HG02981 (cell line): Measurements from ENCODE around the gene TBC1D3I.
"Not testable (repeated sequence)": the region's sequence is repeated elsewhere in the genome, so short reads cannot be mapped to it uniquely, and the experiment has no call there.

ENCODE experiments used
- ATAC-seq: cut with Tn5 transposase; IDR thresholded peaks from one replicate; pipeline ENCODE4 v1.9.1; 2021; ENCODE audit warnings: mild to moderate bottlenecking, moderate library complexity; ENCODE audit not compliant: unreplicated experiment

TBC1D3I gene

GRCh38 chr17:36207383-36207782 is 57.0 kb downstream of the TBC1D3I start:
- ATAC-seq: not testable (repeated sequence)

GRCh38 chr17:36206486-36206821 is 57.9 kb downstream of the TBC1D3I start:
- ATAC-seq: not testable (repeated sequence)

DNA sequence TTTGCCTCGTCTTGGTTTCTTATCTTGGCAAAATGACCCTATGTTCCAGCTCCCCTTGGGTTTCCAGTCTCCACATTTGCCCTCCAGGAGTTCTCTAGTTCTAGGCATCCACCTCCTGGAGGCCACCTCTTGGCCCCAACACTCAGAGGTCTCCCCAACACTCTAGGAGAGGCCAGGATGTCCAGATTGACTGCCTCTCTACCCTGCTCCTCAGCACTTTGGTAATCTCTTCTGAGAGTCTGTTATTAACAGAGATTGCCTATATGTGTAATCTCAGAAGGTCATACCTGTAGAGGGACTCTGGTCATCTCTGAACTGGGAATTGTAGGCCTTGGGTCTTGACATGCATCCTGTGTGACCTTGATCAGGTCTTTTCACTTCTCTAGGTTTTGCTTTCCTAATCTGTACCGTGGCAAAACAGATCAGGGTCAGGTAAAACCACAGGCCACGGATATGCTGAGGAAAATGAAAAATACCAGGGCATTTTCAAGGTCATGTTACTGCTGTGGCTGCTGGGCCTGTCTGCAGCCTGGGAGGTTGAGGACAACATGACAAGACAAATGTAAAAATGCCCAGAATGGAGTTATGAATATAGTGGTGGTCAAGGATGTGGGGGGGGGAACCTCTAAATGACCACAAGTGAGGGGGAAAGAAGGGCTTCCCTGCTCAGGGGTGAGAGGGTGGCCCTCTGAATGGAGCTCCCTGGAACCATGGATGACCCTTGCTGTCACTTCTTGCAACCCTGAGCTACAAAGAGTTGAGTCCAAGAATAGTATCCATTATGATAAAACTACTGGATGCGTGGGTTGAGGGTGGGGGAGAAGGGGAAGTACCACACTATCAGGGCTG is 58.5 kb downstream of the TBC1D3I start:
- ATAC-seq: peak; percentile 30

DNA sequence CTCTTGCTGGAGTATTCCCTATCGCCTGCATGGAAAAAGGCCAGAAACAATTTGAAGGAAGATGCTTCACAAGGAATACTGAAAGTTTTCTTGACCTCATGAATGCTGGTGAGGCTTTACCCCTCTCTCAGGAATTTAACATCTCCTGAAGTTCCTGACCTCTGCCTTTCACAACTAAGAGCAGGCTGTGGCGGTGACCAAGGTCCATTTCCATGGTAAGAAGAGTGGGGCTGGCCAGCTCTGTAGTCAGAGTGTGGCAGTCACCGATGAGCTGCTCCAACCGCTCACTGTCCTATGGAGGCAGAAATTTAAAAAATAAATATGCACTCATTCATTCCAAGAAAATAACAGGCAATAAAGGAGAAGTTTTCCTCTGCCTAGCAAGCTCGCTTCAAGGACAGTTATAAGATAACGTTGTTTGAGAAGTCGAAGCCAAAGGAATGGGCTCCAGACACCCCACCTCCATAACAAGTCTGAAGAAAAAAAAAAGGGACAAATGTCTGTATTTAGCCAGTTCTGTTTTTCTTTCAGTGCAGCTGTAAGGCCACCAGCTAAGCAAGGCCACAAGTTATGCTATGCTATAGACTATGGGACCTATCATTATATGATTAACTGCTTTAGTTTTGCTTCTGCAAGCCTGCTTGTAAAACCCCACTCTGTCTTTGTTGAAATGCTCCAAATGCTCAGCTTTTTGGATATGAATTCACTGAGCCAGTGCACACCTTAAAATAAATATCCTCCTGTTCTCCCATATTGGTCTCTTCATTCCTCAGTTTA is 59.5 kb downstream of the TBC1D3I start:
- no peak for ATAC-seq
